Tibial artery (tissue), 4 donors: ENCODE data around the gene C1GALT1.
"Not testable (repeated sequence)": the region's sequence is repeated elsewhere in the genome, so short reads cannot be mapped to it uniquely, and the experiment has no call there.

ENCODE experiments used
- DNase-seq, 2 donors: peaks; one replicate each; pipeline ENCODE4 v3.0.0-alpha.2; 2019
- H3K27ac ChIP-seq, 2 donors: fragments of 200-600 bp; sonication (generic) in 1 of 2; 1 replicate in 1 of 2; 2 replicates in 1 of 2; pipeline ENCODE4 v1.5.1; 2018 to 2019; ENCODE audit warnings: mild to moderate bottlenecking in 1 of 2
- H3K27me3 ChIP-seq, 2 donors: fragments of 200-600 bp; sonication (generic) in 1 of 2; one replicate each; pipeline versions ENCODE4 v1.5.1 to v1.6.0; 2016 to 2019
- H3K36me3 ChIP-seq, 3 donors: fragments of 200-600 bp; sonication (generic) in 2 of 3; one replicate each; pipeline ENCODE4 v1.5.1; 2016 to 2019; ENCODE audit warnings: mild to moderate bottlenecking in 2 of 3
- H3K4me1 ChIP-seq, 4 donors: fragments of 200-600 bp; sonication (generic) in 2 of 4; 1 replicate in 3 of 4; 2 replicates in 1 of 4; pipeline ENCODE4 v1.5.1; 2016 to 2019
- H3K4me3 ChIP-seq, 2 donors: fragments of 200-600 bp; sonication (generic) in 1 of 2; 1 replicate in 1 of 2; 2 replicates in 1 of 2; pipeline ENCODE4 v1.5.1; 2018 to 2019; ENCODE audit warnings: mild to moderate bottlenecking in 2 of 2
- H3K9me3 ChIP-seq, 3 donors: fragments of 200-600 bp; sonication (generic) in 1 of 3; one replicate each; pipeline ENCODE4 v1.5.1; 2016 to 2019
- CTCF ChIP-seq, 2 experiments: fragments of 200-600 bp in 1 of 2; fragments of 450-650 bp in 1 of 2; IDR thresholded peaks; one replicate each; pipeline ENCODE4 v1.5.1; 2017 to 2019; ENCODE audit warnings: antibody characterized with exemption in 2 of 2, mild to moderate bottlenecking in 1 of 2, moderate library complexity in 1 of 2
- intact Hi-C: fragments of 100-400 bp; cut with DNase I; formaldehyde crosslinking; loops from one replicate; pipeline ENCODE4 v1.15.0; 2023; ENCODE audit warnings: low total_unique reads

Gene C1GALT1

GRCh38 chr7:7182156-7183060, at the start of gene C1GALT1:
Gene C1GALT1 (plus strand): TSS chr7:7182544. CDS start chr7:7234320, 51,776 bp downstream.
- intact Hi-C loops: loop anchor here (1.0 kb wide), 1 partner anchor 383 kb away; no protein-coding TSS in a partner anchor
- peak; percentile 37 to 57 for TF ChIP-seq CTCF (IDR thresholded peaks at IDR 0.05)

DNA sequence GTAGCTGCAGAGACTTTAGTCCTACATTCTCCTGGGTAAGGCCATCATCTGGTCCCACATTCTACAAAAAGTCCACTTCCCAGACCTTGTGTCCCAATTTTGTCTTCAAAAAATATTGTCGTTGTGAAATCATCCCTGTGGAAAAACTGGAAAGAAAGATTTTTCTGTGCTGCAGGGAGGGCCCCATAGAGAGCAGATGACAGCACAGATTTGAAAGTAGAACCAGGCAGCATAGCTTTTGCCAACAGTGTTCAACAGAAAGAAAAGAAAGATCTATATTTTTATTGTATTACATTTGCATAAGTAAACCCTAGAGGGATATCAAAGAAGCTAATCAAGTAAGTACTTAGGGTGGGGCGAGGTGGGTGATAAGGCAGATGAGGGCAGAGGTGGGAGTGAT, 48.3 kb upstream of the C1GALT1 start:
- Histone ChIP-seq H3K27ac (no peak overlapping the region), H3K4me3 (no peak overlapping the region), H3K9me3 (no peaks in the 10 kb centered on the region), H3K36me3 (no peaks in the 10 kb centered on the region), H3K4me1 (peaks cover 0 to 5% (median 0%) of the 10 kb centered on the region in 4 donors), H3K27me3 (no peaks in the 10 kb centered on the region)
- no peak for TF ChIP-seq CTCF (IDR thresholded peaks at IDR 0.05)
- intact Hi-C loops: no loop called here
- DNase-seq: no peak

More at GRCh38 chr7:7182156-7183060, at the start of gene C1GALT1:
- H3K27ac ChIP-seq: peak within 1 kb of the TSS; percentile 96 to 97
- DNase-seq: peak; percentile 96 to 98
- H3K36me3 ChIP-seq: no peaks in the 10 kb centered on the region
- peak within 1 kb of the TSS; percentile 93 for H3K4me3 ChIP-seq
- no peaks in the 10 kb centered on the region for H3K27me3 ChIP-seq
- no peaks in the 10 kb centered on the region for H3K9me3 ChIP-seq
- peaks cover 0 to 17% (median 4%) of the 10 kb centered on the region in 4 donors for H3K4me1 ChIP-seq

DNA sequence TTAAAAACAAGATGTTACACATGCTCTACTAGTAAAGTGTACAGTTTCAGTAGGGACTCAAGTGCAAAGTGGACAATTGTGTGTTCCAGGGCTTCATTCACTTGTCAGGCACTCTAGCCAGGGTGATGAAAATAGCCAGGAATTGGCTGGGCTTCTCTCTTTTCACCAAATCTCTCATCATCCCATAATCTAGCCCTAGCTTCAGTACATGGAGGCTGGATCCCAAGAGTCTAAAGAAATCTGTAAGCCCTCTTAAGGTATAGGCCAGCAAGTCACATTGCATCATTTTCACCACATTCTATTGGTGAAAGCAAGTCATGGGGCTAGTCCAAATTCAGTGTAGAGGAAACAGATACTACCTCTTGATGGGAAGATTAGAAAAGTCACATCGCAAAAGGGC, 47.3 kb upstream of the C1GALT1 start:
- no peaks in the 10 kb centered on the region for H3K36me3 ChIP-seq
- peaks cover 0 to 5% (median 0%) of the 10 kb centered on the region in 4 donors for H3K4me1 ChIP-seq
- no peaks in the 10 kb centered on the region for H3K9me3 ChIP-seq
- TF ChIP-seq CTCF (IDR thresholded peaks at IDR 0.05): no peak
- H3K27ac ChIP-seq: no peak overlapping the region
- no peaks in the 10 kb centered on the region for H3K27me3 ChIP-seq
- DNase-seq: no peak
- H3K4me3 ChIP-seq: no peak overlapping the region
- intact Hi-C loops: no loop called here

DNA sequence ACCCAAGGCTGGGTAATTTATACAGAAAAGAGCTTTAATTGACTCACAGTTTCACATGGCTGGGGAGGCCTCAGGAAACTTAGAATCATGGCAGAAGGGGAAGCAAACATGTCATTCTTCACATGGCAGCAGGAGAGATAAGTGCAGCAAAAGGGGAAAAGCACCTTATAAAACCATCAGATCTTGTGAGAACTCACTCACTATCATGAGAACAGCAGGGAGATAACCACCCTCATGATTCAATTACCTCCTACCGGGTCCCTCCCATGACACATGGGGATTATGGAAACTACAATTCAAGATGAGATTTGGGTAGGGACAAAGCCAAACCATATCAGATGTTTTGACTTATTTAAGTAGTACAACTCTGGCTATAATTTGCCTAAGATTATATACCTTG, 46.4 kb upstream of the C1GALT1 start:
- DNase-seq, H3K4me3 ChIP-seq, H3K27me3 ChIP-seq, H3K36me3 ChIP-seq, H3K9me3 ChIP-seq, H3K4me1 ChIP-seq, intact Hi-C loops: not testable (repeated sequence)
- H3K27ac ChIP-seq: peak overlapping the region in 1 of 2 donors; percentile 26

DNA sequence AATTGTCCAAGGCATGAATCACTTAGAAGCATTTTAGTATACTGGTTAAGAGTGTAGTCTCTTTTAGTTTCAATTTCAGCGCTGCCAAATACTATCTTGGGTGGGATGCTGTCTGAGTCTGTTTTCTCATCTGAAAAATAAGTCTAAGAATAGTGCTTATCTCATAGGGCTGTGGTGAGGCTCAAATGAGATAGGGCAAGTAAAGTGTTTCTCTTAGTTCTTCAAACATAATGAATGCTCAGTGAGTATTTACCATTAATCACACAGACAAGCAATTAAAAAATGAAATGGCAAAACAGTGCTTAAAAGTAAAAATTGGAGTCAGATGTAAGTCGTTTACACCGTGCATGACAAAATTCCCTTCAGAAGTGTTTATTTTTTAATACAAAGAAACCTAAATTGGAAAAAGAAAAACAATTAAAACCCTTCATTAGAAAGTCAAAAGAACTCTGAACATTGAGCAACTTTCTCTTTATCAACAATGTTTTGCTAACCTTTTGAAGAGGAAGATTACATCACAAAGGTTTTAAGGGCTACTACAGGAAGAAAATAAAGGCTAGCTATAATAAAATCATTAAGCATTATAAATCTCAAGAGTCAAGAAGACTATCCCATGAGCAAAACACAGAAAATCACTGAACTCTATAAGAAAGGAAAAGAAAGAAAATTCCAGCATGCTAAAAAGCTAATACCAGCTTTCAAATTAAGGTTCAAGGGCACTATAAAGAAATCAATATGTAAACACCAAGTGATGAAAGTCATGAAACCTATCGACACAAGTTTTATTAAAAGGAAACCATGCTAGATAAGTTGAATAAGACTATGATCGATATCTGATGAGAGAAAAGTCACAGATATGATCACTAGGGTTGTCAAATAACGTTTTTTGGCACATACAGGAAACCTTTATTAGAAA, 45.6 kb upstream of the C1GALT1 start:
- intact Hi-C loops: no loop called here
- Histone ChIP-seq H3K4me1 (peaks cover 0 to 5% (median 0%) of the 10 kb centered on the region in 4 donors), H3K4me3 (no peak overlapping the region), H3K27ac (peak overlapping the region in 1 of 2 donors; percentile 26), H3K36me3 (no peaks in the 10 kb centered on the region), H3K27me3 (no peaks in the 10 kb centered on the region), H3K9me3 (no peaks in the 10 kb centered on the region)
- DNase-seq: no peak
- no peak for TF ChIP-seq CTCF (IDR thresholded peaks at IDR 0.05)
